Esophagus squamous epithelium (tissue), 5 donors: ENCODE data around the gene ENOSF1. TPM values are rescaled to one million over a fixed set of nuclear protein-coding genes. Genes with fewer than 3 reads are reported as not detected.
"Not testable (repeated sequence)": the region's sequence is repeated elsewhere in the genome, so short reads cannot be mapped to it uniquely, and the experiment has no call there.

ENCODE experiments used
- DNase-seq: peaks from one replicate; lab custom pipeline; 2025; lab: John Stamatoyannopoulos, UW
- H3K27ac ChIP-seq, 4 donors: fragments of 200-600 bp; sonication (generic); one replicate each; pipeline ENCODE4 v1.5.1; 2016 to 2019; ENCODE audit warnings: mild to moderate bottlenecking in 1 of 4
- H3K27me3 ChIP-seq, 4 donors: fragments of 200-600 bp; sonication (generic); 1 replicate in 3 of 4; 2 replicates in 1 of 4; pipeline versions ENCODE4 v1.5.1 to v1.6.0; 2017 to 2021; ENCODE audit warnings: antibody characterized with exemption in 1 of 4
- H3K36me3 ChIP-seq, 3 donors: fragments of 200-600 bp; sonication (generic); one replicate each; pipeline ENCODE4 v1.5.1; 2016 to 2019
- H3K4me1 ChIP-seq, 3 donors: fragments of 200-600 bp; sonication (generic); one replicate each; pipeline ENCODE4 v1.5.1; 2017 to 2019
- H3K4me3 ChIP-seq, 4 donors: fragments of 200-600 bp; sonication (generic); 1 replicate in 3 of 4; 2 replicates in 1 of 4; pipeline ENCODE4 v1.5.1; 2016 to 2019; ENCODE audit warnings: mild to moderate bottlenecking in 2 of 4, moderate library complexity in 1 of 4
- H3K9me3 ChIP-seq, 3 donors: fragments of 200-600 bp; sonication (generic); one replicate each; pipeline ENCODE4 v1.5.1; 2016 to 2019
- CTCF ChIP-seq, 6 experiments: fragments of 450-650 bp in 4 of 6; fragments of 200-600 bp in 2 of 6; sonication (generic) in 2 of 6; IDR thresholded peaks; one replicate each; pipeline ENCODE4 v1.5.1; 2016 to 2019; ENCODE audit warnings: antibody characterized with exemption in 6 of 6, mild to moderate bottlenecking in 4 of 6, moderate library complexity in 4 of 6
- POLR2A ChIP-seq, 4 donors: fragments of 450-650 bp; IDR thresholded peaks; one replicate each; pipeline ENCODE4 v1.6.1; 2017; ENCODE audit warnings: antibody characterized with exemption in 4 of 4, mild to moderate bottlenecking in 4 of 4, moderate library complexity in 3 of 4
- WGBS, 2 donors: methylation state at CpG; one replicate each; pipeline ENCODE4 v1.1.5; 2018; 5-methylcytosine and 5-hydroxymethylcytosine counted together
- intact Hi-C: fragments of 100-400 bp; cut with DNase I; formaldehyde crosslinking; loops from one replicate; pipeline ENCODE4 v1.15.0; 2022
- total RNA-seq, 4 donors: library from RNA; depleted of rRNA; stranded (reverse); fragments of >200 nt; gene quantifications; one replicate each; pipeline ENCODE4 v1.1.0, GENCODE V29; 2016
- donor health status: DM: yes; HTN: yes; CAD: no.

The ENOSF1 gene
- total RNA-seq, 4 donors from 2014 or later: 31.7 to 63.7 (median 47.1) TPM

GRCh38 chr18:683531-683930 is 28.9 kb downstream of the ENOSF1 start:
- WGBS, 2 donors: 79 to 100% methylated on average over 2 to 3 of the region's 5 CpGs
- TF ChIP-seq POLR2A (IDR thresholded peaks at IDR 0.05) (no peak), CTCF (IDR thresholded peaks at IDR 0.05) (no peak)
- Histone ChIP-seq H3K27me3 (no peaks in the 10 kb centered on the region), H3K4me3 (no peak overlapping the region), H3K36me3 (peaks cover 14 to 99% (median 16%) of the 10 kb centered on the region in 3 donors), H3K4me1 (no peaks in the 10 kb centered on the region), H3K9me3 (no peaks in the 10 kb centered on the region), H3K27ac (no peak overlapping the region)
- intact Hi-C loops: no loop called here
- no peak for DNase-seq

- no peak overlapping the region for H3K27ac ChIP-seq
- TF ChIP-seq CTCF (IDR thresholded peaks at IDR 0.05) (no peak), POLR2A (IDR thresholded peaks at IDR 0.05) (no peak)
- DNase-seq: no peak
- H3K4me3 ChIP-seq: no peak overlapping the region
- H3K9me3 ChIP-seq: no peaks in the 10 kb centered on the region
- no peaks in the 10 kb centered on the region for H3K4me1 ChIP-seq
- intact Hi-C loops: no loop called here
- peaks cover 15 to 99% (median 16%) of the 10 kb centered on the region in 3 donors for H3K36me3 ChIP-seq
- H3K27me3 ChIP-seq: no peaks in the 10 kb centered on the region
Measured at GRCh38 chr18:682833-683232, 29.6 kb downstream of the ENOSF1 start.

GRCh38 chr18:682416-682815 is 30.0 kb downstream of the ENOSF1 start:
- intact Hi-C loops, H3K27me3 ChIP-seq, H3K4me1 ChIP-seq, DNase-seq, H3K27ac ChIP-seq, H3K4me3 ChIP-seq, H3K9me3 ChIP-seq: not testable (repeated sequence)
- H3K36me3 ChIP-seq: peaks cover 16 to 99% (median 19%) of the 10 kb centered on the region in 3 donors
- WGBS, 2 donors: 85 to 88% methylated on average over 9 of the region's 9 CpGs

GRCh38 chr18:681985-682384 is 30.4 kb downstream of the ENOSF1 start:
- H3K9me3 ChIP-seq: no peaks in the 10 kb centered on the region
- H3K27me3 ChIP-seq: no peaks in the 10 kb centered on the region
- H3K4me1 ChIP-seq: no peaks in the 10 kb centered on the region
- no peak overlapping the region for H3K27ac ChIP-seq
- H3K36me3 ChIP-seq: peaks cover 16 to 99% (median 19%) of the 10 kb centered on the region in 3 donors
- intact Hi-C loops: no loop called here
- 72 to 80% methylated on average over 5 of the region's 5 CpGs for WGBS, 2 donors
- H3K4me3 ChIP-seq: no peak overlapping the region
- no peak for DNase-seq
- TF ChIP-seq CTCF (IDR thresholded peaks at IDR 0.05): no peak
- TF ChIP-seq POLR2A (IDR thresholded peaks at IDR 0.05): no peak

GRCh38 chr18:680392-680791 is 32.0 kb downstream of the ENOSF1 start:
- intact Hi-C loops: no loop called here
- no peaks in the 10 kb centered on the region for H3K9me3 ChIP-seq
- H3K4me3 ChIP-seq: no peak overlapping the region
- 95 to 97% methylated on average over 4 of the region's 4 CpGs for WGBS, 2 donors
- no peak for DNase-seq
- H3K36me3 ChIP-seq: peaks cover 16 to 99% (median 19%) of the 10 kb centered on the region in 3 donors
- no peaks in the 10 kb centered on the region for H3K27me3 ChIP-seq
- H3K4me1 ChIP-seq: no peaks in the 10 kb centered on the region
- H3K27ac ChIP-seq: no peak overlapping the region
- TF ChIP-seq POLR2A (IDR thresholded peaks at IDR 0.05): no peak
- no peak for TF ChIP-seq CTCF (IDR thresholded peaks at IDR 0.05)

- H3K4me3 ChIP-seq: no peak overlapping the region
- TF ChIP-seq POLR2A (IDR thresholded peaks at IDR 0.05) (no peak), CTCF (IDR thresholded peaks at IDR 0.05) (no peak)
- H3K27ac ChIP-seq: no peak overlapping the region
- no peaks in the 10 kb centered on the region for H3K27me3 ChIP-seq
- no peak for DNase-seq
- H3K9me3 ChIP-seq: no peaks in the 10 kb centered on the region
- no peaks in the 10 kb centered on the region for H3K4me1 ChIP-seq
- intact Hi-C loops: no loop called here
- H3K36me3 ChIP-seq: peaks cover 16 to 99% (median 19%) of the 10 kb centered on the region in 3 donors
- WGBS, 2 donors: 96 to 100% methylated on average over 4 of the region's 4 CpGs
Measured at GRCh38 chr18:679516-679915, 32.9 kb downstream of the ENOSF1 start.
